A549 (cell line): Measurements from ENCODE around the gene MRPS30.
A peak's percentile ranks its signal among the peaks of the same experiment; 100 is the strongest.

Experiments
- CTCF ChIP-seq: fragments of >200 bp; sonication (Bioruptor Twin); formaldehyde crosslinking; IDR thresholded peaks from 3 replicates; pipeline ENCODE4 v1.5.1; 2016
- NPAS2 ChIP-seq: fragments of 250-450 bp; sonication (Bioruptor Pico); IDR thresholded peaks from 2 replicates; pipeline ENCODE4 v1.8.0; 2022; ENCODE audit warnings: mild to moderate bottlenecking, moderate library complexity, borderline replicate concordance
- PHF8 ChIP-seq: fragments of 200-600 bp; sonication (generic); IDR thresholded peaks from 2 replicates; pipeline ENCODE4 v1.6.1; 2016; ENCODE audit warnings: low read depth, mild to moderate bottlenecking, antibody characterized with exemption, moderate library complexity, borderline replicate concordance
- POLR2A ChIP-seq: IDR thresholded peaks from 2 replicates; pipeline ENCODE4 v1.6.1; 2012; ENCODE audit warnings: mild to moderate bottlenecking, low read length
- RAD21 ChIP-seq, 2 experiments: fragments of >200 bp in 1 of 2; sonication (Bioruptor Twin) in 1 of 2; formaldehyde crosslinking in 1 of 2; IDR thresholded peaks in 1 of 2; conservative IDR thresholded peaks in 1 of 2; 2 replicates in 1 of 2; 3 replicates in 1 of 2; pipeline ENCODE4 v1.6.1; 2012 to 2018; ENCODE audit warnings: inconsistent platforms in 1 of 2
- RCOR1 ChIP-seq: fragments of 150-350 bp; IDR thresholded peaks from 2 replicates; pipeline ENCODE4 v1.6.1; 2014; ENCODE audit warnings: antibody characterized with exemption, low read length, low read depth
- REST ChIP-seq: fragments of 200-600 bp; sonication (generic); IDR thresholded peaks from 2 replicates; pipeline ENCODE4 v1.6.1; 2016; ENCODE audit warnings: antibody characterized with exemption, mild to moderate bottlenecking, moderate library complexity
- RFX5 ChIP-seq: fragments of 450-650 bp; IDR thresholded peaks from 2 replicates; pipeline ENCODE4 v1.7.1; 2014; ENCODE audit warnings: antibody characterized with exemption, mild to moderate bottlenecking, moderate library complexity
- SREBF2 ChIP-seq: fragments of 450-650 bp; IDR thresholded peaks from 2 replicates; pipeline ENCODE4 v1.6.1; 2014; ENCODE audit warnings: mild to moderate bottlenecking, moderate library complexity
- TF ChIP-seq, protein P1 (sequence below): fragments of 450-650 bp; IDR thresholded peaks from 2 replicates; pipeline ENCODE4 v1.6.1; 2014; ENCODE audit warnings: antibody characterized with exemption
- TF ChIP-seq, protein P2 (sequence below): IDR thresholded peaks from 2 replicates; pipeline ENCODE4 v1.6.1; 2012

DNA sequence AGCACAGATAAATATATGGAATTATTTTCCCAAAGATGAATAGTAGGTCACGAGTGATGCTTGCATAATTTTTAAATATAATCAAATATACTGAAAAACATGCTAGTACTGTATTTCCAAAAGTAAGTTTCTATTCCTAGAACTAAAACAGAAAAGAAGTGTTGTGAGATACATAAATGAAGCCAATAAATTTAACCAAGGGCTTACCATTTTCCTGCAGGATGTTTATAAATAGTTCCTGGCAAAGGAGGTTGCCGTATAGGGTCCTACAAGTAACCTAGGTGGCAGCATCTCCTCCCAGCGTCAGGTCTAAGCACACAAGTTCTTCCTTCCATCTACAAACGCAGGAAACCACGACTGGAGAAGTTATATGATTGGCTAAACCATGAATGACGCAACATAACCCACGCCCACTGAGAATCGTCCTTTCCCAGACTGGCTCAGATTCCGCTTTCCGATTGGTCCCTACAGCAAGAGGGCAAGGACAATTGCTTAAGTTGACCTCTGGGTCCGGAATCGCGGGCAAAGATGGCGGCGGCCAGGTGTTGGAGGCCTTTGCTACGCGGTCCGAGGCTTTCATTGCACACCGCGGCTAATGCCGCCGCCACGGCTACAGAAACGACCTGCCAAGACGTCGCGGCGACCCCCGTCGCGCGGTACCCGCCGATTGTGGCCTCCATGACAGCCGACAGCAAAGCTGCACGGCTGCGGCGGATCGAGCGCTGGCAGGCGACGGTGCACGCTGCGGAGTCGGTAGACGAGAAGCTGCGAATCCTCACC, at the start of gene MRPS30:
- peak; percentile 63 for TF ChIP-seq CTCF
- TF ChIP-seq POLR2A = peak; percentile 88
- no peak for TF ChIP-seq RCOR1
- peak; percentile 75 for TF ChIP-seq RFX5
- peak in 1 of 2 experiments; percentile 4; a peak in 2 of 5 replicates for TF ChIP-seq RAD21 (conservative IDR thresholded peaks at IDR 0.05 in 1 of 2, IDR thresholded peaks at IDR 0.05 in 1 of 2)
- TF ChIP-seq, protein P1, sequence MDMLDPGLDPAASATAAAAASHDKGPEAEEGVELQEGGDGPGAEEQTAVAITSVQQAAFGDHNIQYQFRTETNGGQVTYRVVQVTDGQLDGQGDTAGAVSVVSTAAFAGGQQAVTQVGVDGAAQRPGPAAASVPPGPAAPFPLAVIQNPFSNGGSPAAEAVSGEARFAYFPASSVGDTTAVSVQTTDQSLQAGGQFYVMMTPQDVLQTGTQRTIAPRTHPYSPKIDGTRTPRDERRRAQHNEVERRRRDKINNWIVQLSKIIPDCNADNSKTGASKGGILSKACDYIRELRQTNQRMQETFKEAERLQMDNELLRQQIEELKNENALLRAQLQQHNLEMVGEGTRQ = no peak
- TF ChIP-seq NPAS2 (CRISPR knock-in tag) = no peak
- TF ChIP-seq, protein P2, sequence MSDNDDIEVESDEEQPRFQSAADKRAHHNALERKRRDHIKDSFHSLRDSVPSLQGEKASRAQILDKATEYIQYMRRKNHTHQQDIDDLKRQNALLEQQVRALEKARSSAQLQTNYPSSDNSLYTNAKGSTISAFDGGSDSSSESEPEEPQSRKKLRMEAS = peak; percentile 33; the same call in 1 of the 2 replicates
- TF ChIP-seq REST = no peak
- TF ChIP-seq SREBF2 = no peak
- TF ChIP-seq PHF8 = peak; percentile 70
